Measurements from ENCODE around the gene ZNF316. TPM values are rescaled to one million over a fixed set of nuclear protein-coding genes. Genes with fewer than 3 reads are reported as not detected.
"Not testable (repeated sequence)": the region's sequence is repeated elsewhere in the genome, so short reads cannot be mapped to it uniquely, and the experiment has no call there.

ZNF316 gene
- total and polyA plus RNA-seq, 7 donors: 3.6 to 49.6 (median 12.5) TPM

DNA sequence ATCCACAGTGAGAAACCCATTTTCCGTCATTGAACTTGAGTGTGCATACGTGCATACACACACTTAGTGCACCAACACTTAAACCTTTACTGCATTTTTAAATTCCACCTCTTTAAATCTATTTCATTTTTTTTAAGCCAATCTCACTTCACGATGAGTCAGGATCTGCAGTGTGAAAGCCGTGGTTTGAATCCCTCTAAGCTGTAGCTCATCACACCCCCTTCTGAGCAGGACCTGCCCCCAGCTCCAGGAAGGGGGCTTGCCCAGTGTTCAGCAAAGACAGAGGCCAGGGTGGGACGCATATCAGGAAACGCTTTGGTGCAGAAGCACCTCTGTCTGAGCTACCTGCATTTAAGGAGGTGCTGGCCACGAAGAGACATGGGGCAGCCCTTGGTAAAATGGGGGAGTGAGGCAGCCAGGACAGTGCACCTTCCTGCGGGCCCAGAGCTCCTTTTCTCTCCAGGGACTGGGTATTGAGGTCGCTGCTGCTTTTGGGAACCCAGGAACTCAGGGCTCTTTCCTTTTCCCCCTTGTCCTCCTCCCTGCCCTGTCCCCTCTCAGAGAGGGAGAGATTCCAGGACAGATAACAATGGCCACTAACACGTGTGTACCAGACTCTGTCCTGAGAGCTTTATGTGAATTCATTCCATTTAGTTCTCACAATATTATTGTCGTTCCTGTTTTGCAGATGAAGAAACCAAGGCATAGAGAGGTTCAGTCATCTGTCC, 21.7 kb downstream of the ZNF316 start:
- TF ChIP-seq POLR2A (IDR thresholded peaks at IDR 0.05) (no peak), EP300 (IDR thresholded peaks at IDR 0.05) (no peak), POLR2AphosphoS5 (IDR thresholded peaks at IDR 0.05) (no peak)
- TF ChIP-seq, protein P1, sequence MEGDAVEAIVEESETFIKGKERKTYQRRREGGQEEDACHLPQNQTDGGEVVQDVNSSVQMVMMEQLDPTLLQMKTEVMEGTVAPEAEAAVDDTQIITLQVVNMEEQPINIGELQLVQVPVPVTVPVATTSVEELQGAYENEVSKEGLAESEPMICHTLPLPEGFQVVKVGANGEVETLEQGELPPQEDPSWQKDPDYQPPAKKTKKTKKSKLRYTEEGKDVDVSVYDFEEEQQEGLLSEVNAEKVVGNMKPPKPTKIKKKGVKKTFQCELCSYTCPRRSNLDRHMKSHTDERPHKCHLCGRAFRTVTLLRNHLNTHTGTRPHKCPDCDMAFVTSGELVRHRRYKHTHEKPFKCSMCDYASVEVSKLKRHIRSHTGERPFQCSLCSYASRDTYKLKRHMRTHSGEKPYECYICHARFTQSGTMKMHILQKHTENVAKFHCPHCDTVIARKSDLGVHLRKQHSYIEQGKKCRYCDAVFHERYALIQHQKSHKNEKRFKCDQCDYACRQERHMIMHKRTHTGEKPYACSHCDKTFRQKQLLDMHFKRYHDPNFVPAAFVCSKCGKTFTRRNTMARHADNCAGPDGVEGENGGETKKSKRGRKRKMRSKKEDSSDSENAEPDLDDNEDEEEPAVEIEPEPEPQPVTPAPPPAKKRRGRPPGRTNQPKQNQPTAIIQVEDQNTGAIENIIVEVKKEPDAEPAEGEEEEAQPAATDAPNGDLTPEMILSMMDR (IDR thresholded peaks at IDR 0.05): no peak
- H3K36me3 ChIP-seq: peaks cover 0 to 19% (median 14%) of the 10 kb centered on the region in 4 donors
- H3K9me3 ChIP-seq: no peaks in the 10 kb centered on the region
- 30 to 31% methylated on average over 11 of the region's 11 CpGs for WGBS, 2 donors
- peaks cover 0 to 2% (median under 1%) of the 10 kb centered on the region in 4 donors for H3K4me1 ChIP-seq
- peaks cover 0 to 2% (median 0%) of the 10 kb centered on the region in 3 donors for H3K27me3 ChIP-seq
- intact Hi-C loops (cut with DNase I): no loop called here
- no peak overlapping the region for H3K4me3 ChIP-seq
- no peak overlapping the region for H3K27ac ChIP-seq
- DNase-seq: no peak

DNA sequence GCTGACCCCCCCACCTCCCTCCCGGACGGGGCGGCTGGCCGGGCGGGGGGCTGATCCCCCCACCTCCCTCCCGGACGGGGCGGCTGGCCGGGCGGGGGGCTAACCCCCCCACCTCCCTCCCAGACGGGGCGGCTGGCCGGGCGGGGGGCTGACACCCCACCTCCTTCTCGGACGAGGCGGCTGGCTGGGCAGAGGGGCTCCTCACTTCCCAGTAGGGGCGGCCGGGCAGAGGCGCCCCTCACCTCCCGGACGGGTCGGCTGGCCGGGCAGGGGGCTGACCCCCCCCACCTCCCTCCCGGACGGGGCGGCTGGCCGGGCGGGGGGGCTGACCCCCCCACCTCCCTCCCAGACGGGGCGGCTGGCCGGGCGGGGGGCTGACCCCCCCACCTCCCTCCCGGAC, 33.7 kb downstream of the ZNF316 start:
- Histone ChIP-seq H3K9me3 (peaks cover 15 to 47% (median 34%) of the 10 kb centered on the region in 4 donors), H3K36me3 (peaks cover 0 to 18% (median 1%) of the 10 kb centered on the region in 4 donors)
- H3K27ac ChIP-seq; intact Hi-C loops (cut with DNase I); H3K27me3 ChIP-seq; H3K4me3 ChIP-seq; H3K4me1 ChIP-seq; DNase-seq: not testable (repeated sequence)
- 94% methylated on average over 25 of the region's 34 CpGs for WGBS, 2 donors

DNA sequence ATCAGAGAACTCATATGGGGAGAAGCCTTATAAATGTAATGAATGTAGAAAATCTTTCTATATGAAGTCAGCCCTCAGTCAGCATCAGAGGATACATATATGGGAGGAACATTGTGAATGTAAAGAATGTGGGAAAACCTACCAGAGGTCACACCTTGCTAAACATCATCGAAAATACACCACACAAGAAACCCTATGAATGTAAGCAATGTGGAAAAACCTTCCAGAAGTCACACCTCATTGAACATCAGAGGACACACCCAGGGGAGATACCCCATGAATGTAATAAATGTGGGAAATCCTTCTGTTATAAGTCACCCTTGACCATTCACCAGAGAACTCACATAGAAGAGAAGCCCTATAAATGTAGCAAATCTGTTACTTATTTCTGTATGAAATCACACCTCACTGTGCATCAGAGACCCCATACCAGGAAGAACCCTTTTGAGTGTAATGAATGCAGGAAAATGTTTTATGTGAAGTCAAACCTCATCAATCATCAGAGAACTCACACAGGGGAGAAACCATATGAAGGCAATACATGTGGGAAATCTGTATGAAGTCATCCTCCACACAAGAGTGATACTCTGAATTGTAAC, 38.8 kb downstream of the ZNF316 start:
- WGBS, 2 donors: 86 to 98% methylated on average over 1 of the region's 1 CpG
- no peak for DNase-seq
- H3K27ac ChIP-seq: no peak overlapping the region

DNA sequence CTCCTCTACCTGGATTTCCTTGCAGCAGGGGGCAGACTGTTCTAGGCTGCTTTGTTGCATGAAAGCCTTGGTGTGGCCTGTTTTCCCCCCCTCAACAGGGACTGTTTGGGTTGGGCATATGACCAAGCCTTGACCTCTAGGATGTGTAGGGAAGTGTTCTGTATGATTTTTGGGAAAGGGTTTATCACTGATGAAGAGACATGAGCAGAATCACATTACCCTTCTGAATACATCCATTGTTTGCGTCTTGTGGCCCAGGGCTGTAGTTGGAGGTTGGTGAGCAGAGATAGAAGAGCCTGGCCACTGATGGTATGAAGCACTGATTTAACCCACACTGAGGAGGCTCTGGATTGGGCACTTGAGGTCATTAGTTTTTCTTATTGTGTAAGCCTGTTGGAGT, 43.0 kb downstream of the ZNF316 start:
- WGBS, 2 donors: 95 to 98% methylated on average over 1 of the region's 1 CpG
- Histone ChIP-seq H3K9me3 (peaks cover 50 to 83% (median 72%) of the 10 kb centered on the region in 4 donors), H3K4me1 (no peaks in the 10 kb centered on the region), H3K27me3 (no peaks in the 10 kb centered on the region), H3K36me3 (no peaks in the 10 kb centered on the region), H3K27ac (no peak overlapping the region), H3K4me3 (no peak overlapping the region)
- no peak for TF ChIP-seq POLR2AphosphoS5 (IDR thresholded peaks at IDR 0.05)
- TF ChIP-seq POLR2A (IDR thresholded peaks at IDR 0.05): no peak
- TF ChIP-seq, protein P1 (IDR thresholded peaks at IDR 0.05): no peak
- no peak for TF ChIP-seq EP300 (IDR thresholded peaks at IDR 0.05)
- no peak for DNase-seq
- intact Hi-C loops (cut with DNase I): no loop called here

More for the DNA sequence above, 38.8 kb downstream of the ZNF316 start:
- peaks cover 0 to 9% (median 1%) of the 10 kb centered on the region in 4 donors for H3K36me3 ChIP-seq
- H3K9me3 ChIP-seq: peaks cover 39 to 77% (median 64%) of the 10 kb centered on the region in 4 donors
- TF ChIP-seq, protein P1 (IDR thresholded peaks at IDR 0.05): no peak
- TF ChIP-seq POLR2AphosphoS5 (IDR thresholded peaks at IDR 0.05) (no peak), POLR2A (IDR thresholded peaks at IDR 0.05) (no peak), EP300 (IDR thresholded peaks at IDR 0.05) (no peak)
- no peaks in the 10 kb centered on the region for H3K27me3 ChIP-seq
- intact Hi-C loops (cut with DNase I): no loop called here
- no peak overlapping the region for H3K4me3 ChIP-seq
- H3K4me1 ChIP-seq: no peaks in the 10 kb centered on the region

DNA sequence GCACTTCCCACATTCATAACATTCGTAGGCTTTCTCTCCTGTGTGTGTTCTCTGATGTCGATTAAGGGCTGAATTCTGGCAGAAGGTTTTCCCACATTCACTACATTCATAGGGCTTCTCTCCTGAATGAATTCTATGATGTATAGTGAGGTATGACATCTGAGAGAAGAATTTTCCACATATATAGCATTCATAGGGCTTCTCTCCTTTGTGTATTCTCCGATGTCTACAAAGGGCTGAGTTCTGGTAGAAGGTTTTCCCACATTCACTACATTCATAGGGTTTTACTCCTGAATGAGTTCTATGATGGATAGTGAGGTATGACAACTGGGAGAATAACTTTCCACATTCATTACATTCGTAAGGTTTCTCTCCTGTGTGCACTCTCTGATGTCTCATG, 54.0 kb downstream of the ZNF316 start:
- DNase-seq: no peak
- TF ChIP-seq, protein P1 (IDR thresholded peaks at IDR 0.05): no peak
- TF ChIP-seq EP300 (IDR thresholded peaks at IDR 0.05): no peak
- no peak for TF ChIP-seq POLR2AphosphoS5 (IDR thresholded peaks at IDR 0.05)
- intact Hi-C loops (cut with DNase I): no loop called here
- peaks cover 60 to 95% (median 80%) of the 10 kb centered on the region in 4 donors for H3K9me3 ChIP-seq
- H3K4me3 ChIP-seq: no peak overlapping the region
- no peak overlapping the region for H3K27ac ChIP-seq
- H3K4me1 ChIP-seq: no peaks in the 10 kb centered on the region
- no peaks in the 10 kb centered on the region for H3K27me3 ChIP-seq
- 98 to 100% methylated on average over 4 of the region's 4 CpGs for WGBS, 2 donors
- H3K36me3 ChIP-seq: peaks cover 61 to 96% (median 95%) of the 10 kb centered on the region in 4 donors
